Activated T-helper 1 cell treated with Interleukin-2 at 50 U/mL for 16 hours (primary cell): ENCODE results near the gene ACSL4.
"Not testable (repeated sequence)": the region's sequence is repeated elsewhere in the genome, so short reads cannot be mapped to it uniquely, and the experiment has no call there.

Experiments
- DNase-seq: peaks from one replicate; pipeline ENCODE4 v3.0.0-alpha.2; 2020; ENCODE audit warnings: low read depth

The ACSL4 gene

DNA sequence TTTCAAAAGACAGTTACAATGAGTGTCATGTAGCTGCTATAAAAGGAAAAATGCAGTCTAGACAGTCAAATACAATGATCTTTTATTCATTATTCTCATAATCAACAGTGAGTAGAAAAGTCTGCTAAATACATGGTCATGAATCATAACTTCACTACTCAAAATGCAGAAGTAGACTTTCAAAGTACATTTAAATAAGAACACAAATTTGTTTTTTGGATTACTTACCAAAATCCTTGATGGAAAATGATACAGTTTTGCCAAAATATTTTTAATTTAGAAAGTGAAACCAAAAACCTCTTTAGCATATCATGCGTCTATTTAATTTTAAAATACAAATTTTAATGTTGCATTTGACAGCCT, 4.9 kb downstream of the ACSL4 start:
- no peak for DNase-seq

DNA sequence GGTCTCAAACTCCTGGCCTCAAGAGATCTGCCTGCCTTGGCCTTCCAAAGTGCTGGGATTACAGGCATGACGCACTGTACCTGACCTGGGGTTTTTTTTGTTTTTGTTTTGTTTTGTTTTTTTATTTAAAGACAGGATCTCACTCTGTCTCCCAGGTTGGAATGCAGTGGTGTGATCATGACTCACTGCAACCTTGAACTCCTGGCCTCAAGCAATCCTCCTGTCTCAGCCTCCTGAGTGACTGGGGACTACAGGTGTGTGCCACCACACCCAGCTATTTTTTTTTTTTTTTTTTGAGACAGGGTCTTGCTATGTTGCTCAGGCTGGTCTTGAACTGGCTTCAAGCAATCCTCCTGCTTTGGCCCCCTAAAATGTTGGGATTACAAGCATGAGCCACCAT, 8.1 kb downstream of the ACSL4 start:
- not testable (repeated sequence) for DNase-seq

DNA sequence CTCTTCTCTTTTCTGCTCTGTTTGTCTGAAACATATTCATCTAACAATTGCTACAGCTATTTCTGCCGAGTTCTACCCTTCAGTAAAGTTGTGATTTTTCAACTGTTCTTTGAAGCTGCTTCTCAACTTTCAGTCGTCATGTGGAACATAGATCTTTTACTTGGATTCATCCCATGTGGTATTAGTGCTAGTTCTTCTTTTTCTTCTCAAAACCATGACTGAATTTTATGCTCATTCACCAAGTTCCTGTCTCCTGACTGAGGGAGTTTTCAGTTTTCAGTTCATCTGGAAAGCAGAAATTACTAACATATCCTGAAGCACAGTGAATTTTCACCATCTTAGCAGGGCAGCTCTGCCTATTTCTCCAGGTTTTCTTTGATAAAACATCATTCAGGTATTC, 12.1 kb downstream of the ACSL4 start:
- no peak for DNase-seq

DNA sequence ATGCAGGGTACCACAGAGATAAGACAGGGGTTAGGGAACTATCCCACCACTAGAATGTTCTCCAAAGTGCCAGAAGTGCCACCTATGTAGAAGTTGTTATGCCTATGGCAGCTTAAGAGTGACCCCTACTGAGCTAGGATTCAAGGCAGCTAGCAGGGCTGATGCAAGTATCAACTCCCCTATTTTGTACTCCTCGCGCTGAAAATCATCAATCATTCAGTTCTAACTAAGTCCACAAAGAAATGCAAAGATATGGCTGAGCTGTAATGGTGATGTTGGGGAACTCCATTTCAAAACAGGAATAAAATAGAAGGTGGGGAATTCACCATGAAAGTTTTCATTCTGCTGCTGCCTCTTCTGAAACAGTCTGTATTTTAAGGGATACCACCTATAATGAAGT, 13.8 kb downstream of the ACSL4 start:
- no peak for DNase-seq

DNA sequence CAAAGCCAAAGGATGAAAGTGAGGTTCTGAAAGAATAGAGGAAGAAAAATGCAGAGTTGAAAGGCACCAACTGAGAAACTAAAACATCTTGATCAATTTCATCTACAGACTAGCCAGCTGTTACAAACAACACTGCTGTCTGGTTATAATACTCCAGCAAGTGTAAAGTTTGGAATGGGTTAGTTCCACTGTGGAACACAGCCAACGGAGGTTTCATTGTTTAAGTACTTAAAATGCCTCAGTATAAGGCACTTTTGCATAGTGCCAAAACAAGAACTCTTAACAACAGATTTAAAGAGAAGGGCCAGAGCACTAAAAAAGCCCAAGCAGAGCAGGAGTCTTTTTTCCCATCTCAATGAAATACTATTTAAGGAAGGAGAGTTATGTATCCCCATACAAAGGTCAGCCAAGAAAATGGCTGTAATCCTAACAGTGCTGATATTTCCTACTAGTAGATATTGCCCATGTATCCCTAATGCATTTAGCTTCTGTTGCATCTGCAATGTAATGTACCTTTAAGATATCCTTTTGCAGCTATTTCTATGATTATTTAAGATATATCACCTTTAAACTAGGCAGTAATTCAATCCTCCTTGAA, 16.5 kb downstream of the ACSL4 start:
- no peak for DNase-seq

DNA sequence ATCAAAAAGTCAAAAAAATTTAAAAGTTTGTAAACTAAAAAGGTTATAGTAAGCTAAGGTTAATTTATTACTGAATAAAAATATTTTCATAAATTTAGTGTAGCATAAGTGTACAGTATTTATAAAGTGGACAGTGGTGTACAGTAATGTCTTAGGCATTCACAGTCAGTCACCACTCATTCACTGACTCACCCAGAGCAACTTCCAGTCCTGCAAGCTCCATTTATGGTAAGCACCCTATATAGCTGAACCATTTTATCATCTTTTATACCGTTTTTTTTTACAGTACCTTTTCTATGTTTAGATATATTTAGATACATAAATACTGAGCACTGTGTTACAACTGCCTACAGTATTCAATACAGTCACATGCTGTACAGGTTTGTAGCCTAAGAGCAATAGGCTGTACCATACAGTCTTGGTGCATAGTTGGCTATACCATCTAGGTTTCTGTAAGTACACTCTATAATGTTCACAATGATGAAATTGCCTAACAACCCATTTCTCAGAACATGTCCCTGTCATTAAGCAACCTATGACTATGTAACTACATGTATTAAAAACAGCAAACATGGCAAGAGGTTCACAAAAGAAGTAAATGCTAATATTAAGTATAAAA, 18.6 kb downstream of the ACSL4 start:
- DNase-seq, result no peak

DNA sequence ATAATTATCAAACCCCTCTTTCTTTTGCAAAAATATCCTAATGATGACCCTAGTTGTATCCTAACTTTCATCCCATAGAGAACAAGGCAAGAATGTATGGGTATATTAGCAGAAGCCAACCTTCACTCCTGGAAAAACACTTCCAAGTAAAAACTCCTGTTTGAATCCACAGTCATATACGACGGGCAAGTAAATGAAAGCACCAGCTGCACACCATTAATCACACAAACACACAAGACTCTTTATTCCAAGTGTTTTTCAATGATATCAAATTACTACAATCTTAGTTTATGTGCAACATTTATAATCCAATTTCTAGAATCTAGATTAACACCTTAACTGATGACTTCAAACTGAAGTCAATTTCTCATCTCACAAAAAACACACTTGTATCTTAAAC, 22.9 kb downstream of the ACSL4 start:
- DNase-seq, result no peak

DNA sequence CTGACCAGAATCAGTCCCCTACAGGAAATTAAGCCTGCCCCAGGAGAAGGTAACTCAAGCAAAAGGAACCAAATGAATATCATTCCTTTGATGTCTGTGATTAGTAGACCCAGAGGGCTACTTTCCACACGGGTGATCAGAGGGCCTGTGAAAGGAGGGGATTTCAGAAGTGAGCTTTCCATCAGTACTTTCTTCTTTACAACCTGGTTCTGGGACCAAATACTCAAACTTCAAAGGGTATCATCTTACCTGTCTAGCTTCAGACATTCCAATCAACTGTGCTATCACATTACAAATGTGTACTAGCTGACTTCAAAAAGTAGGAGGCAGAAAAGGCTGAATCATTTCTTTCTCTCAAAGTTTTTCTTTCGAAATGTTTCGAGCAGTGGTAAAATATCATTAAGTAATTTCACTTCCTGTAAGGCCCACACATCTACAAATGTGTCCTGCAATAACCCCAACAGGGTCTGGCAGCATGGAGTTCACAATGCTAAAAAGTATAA, 23.9 kb downstream of the ACSL4 start:
- DNase-seq, result no peak

DNA sequence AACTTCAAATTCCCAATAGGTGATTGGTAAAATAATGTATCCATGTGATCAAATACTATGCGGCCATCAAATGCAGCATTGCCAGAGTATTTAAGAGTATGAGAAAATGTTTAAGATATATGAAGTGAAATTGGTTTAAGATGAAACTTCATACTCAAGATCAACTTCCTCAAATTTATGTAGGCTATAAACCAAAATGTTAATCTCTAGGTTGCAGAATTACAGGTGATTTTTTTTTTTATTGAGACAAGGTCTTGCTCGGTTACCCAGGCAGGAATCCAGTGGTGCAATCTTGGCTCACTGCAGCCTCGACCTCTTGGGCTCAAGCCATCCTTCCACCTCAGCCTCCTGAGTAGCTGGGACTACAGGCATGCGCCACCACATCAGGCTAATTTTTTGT, 25.3 kb downstream of the ACSL4 start:
- no peak for DNase-seq

DNA sequence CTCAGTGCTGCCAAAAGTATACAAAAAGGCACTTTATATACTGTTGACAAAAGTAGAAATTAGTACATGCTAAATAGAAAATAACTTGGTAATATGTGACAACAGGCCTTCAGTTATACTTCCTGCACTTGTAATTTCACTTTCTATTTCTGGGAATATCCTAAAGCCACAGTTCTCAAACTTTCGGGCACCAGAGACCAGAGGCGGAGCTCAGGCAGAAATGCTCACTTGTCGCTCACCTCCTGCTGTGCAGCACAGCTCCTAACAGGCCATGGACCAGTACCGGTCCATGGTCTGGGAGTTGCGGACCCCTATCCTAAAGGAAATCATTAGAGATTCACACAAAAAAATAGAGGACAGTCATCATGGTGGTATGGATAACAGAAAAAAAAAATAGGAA, 25.7 kb downstream of the ACSL4 start:
- no peak for DNase-seq

DNA sequence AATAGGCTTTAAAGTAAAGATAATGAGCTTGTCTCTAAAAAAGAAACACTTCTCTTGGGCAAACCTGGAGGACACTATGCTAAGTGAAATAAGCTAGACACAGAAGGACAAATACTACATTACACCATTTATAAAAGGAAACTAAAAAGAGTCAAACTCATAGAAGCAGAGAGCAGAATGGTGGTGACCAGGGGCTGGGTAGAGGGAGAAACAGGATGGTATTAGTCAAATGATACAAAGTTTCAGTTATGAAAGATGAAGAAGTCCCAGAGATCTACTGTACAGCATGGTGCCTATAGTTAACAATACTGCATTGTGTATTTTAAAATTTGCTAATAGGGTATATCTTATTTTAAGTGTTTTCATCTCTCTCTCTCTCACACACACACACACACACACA, 28.5 kb downstream of the ACSL4 start:
- DNase-seq, result no peak

DNA sequence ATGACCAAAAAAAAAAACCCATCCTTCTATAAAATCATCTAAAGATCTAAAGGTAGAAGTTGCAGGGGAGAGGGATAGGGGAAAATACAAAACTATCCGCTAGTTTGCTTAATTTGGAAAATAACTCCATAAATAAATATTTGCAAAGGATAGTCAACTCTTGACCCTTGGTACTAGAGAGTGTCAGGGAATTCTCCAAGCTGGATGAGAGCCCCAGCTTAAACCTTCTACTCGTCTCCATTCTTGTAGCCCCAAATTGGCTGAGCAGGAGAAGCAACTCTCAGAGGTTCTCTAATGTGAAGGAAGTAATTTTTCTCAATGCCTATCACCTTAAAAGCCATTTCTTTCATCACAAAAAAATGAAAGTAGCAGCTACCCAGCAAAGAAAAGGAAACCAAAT, 35.2 kb downstream of the ACSL4 start:
- no peak for DNase-seq

DNA sequence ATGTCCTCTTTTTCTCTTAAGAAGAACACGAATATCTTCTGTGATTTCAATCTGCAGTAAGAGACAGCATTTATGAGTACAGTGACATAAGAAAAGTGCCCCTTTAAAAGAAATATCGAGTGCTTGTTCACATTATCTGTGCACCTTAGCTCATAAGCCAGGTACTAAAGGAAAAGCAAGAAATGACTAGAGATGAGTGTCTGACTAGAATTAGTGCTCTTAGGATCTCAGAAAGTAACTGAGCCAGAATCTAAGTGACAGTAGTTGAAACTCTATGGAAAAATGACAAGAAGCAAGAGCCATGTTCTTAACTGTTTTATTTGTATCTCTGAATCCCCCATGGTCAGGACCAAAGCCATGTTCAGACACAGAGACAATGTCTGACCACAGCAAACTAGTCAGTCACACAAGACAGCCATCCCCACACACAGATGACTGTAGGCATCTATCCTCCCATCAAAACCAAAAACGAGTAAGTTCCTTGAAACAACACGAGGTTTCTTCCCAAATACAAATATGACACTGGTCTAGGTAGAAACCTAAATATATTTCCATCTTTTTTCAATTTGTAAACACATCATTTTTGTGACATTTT, 36.8 kb downstream of the ACSL4 start:
- no peak for DNase-seq

DNA sequence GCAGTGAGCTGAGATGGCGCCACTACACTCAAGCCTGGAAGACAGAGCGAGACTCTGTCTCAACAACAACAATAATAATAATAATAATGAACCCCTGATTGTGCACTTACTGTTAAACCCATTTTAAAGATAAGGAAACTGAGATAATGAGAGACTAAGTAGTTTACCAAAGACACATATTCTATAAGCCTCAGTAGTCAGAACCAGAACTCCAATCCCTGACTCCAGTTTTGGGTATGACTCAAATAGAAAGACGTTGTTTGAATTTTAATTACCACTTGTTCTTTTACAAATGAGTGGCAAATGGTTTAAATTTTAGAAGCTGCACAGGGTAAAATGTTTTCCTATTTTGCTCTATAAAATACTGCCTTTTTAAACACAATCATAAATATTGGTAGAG, 37.4 kb downstream of the ACSL4 start:
- no peak for DNase-seq

DNA sequence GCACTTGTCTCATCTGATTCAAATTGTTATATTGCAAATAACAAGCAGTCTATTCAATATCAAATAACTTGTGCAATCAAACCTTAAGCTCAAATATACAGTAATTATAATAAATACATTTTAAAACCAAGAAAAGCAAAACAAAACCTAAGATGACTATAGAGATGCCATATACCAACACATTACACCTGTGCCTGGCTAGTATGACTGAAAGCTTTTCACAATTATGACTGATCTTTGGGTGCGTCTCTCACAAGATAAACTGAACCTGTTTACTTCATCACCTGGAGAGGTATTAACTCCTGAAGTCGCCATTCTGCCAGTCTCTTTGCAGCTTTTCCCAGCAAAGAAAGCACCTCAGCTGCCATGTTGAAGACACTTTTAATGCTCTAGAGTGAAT, 41.3 kb downstream of the ACSL4 start:
- DNase-seq, result no peak

DNA sequence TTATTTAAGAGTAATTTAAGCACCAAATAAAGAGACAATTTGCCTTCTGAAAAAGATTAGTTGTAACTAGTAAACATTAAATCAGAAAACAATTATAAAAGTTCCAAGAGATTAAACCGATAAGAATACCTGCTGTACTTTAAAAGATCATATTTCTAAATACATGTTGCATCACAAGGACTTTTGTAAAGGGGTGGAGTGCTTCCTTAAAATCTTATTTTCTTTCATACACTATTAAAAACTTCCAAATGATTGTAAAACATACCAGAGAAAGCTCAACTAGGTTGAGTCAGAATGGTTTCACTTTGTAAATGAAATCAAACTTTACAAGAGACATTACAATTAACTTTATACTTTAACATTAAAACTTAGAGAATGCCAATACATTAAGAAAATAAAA, 41.8 kb downstream of the ACSL4 start:
- DNase-seq, result no peak

DNA sequence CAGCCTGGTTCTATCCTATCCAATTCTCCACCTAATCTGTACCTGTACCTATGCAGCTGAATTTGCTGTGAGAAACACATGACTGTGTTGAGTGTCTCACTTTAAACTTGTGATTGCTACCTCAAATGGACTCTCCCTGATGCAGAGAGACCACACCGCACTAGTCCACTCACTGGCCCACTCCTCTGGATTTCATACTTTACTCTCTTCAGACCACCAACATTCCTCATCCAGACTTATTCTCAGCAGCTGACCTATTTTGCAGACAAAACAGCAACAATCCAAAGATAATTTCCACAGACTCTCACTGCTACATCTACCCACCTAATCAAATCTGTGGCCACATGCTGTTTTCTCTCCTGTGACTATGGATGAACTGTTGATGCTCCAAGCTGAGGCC, 45.2 kb downstream of the ACSL4 start:
- no peak for DNase-seq

DNA sequence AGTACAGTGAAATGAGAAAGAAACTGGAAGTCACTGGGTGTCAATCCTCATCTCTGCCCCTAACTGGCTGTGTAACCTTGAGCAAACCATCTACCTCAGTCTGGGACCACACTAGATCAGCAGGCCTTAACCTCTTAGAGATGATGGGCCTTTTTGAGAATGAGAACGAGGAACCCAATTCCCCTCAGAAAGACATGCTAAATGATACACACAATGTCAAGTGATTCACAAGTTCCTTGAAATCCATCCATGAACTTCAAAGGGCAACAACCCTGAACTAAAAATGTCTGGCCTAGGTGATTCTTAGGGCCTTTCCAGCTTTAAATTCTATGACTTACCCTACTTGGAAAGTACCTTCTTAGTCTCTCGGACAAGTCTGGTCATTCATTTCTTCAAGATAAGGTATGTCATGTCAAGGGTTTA, 47.4 kb downstream of the ACSL4 start:
- DNase-seq, result no peak

DNA sequence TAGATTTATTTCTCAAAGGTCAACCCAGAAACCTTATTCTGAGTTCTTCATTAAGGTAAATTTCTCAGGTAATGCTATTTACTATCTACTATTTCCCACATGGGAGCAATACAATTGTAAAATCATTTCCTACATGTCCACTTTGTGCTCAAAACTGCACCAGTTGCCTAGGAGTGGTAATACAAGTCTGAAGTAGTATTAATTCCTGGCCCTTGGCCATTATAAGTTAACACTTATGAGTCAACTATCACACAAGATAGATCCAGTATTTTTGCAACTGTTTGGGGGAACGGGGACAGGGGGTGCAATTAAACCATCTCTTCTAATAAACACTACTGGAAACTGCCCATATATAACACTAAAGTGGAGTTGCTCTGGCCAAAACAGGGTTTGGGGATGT, 48.9 kb downstream of the ACSL4 start:
- DNase-seq, result no peak

DNA sequence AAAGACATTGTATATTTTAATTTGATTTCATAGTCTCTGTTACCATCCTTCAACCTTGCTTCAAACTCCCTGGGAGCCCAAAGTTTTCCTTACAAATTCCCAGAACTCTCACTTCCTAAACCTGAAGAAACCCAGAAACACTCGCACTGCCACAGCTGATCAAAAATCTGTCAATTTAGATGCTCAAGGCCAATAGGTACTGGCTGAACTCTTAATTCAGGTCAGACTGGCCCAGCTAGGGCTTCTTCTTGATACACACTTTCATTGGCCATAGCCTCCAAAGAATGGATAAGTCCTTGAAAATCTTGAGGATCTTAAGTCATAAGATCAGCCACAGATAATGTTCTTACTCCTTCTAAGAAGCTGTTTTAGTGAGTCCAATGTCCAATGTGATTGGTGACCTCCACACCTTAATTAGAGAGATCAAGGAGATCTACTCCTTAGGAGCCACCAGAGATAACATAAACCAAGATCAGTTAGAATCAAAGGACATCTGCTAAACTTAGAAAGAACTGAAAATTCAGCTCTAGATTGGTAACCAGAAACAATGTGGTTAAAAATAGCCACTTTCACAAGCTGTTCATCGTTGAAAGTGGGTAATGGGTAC, 51.5 kb downstream of the ACSL4 start:
- DNase-seq, result no peak

DNA sequence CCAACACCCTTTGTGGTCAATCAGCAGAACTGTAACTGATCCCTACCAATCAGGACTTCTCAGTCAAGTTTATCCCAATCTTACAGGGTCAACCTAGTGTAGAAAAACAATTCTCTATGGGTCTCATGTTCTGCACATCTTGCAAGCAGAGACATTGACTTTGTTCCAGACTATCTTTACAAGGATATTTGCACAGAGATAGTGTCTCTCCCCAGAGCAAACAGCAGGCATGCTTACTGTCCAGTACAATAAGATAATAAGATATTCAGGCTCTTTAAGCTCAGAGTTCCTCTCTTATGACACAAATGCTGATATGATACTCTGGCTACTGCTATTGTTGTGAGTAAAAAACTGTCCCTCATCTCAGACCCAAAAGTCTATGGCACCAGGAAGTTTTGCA, 53.2 kb downstream of the ACSL4 start:
- no peak for DNase-seq

DNA sequence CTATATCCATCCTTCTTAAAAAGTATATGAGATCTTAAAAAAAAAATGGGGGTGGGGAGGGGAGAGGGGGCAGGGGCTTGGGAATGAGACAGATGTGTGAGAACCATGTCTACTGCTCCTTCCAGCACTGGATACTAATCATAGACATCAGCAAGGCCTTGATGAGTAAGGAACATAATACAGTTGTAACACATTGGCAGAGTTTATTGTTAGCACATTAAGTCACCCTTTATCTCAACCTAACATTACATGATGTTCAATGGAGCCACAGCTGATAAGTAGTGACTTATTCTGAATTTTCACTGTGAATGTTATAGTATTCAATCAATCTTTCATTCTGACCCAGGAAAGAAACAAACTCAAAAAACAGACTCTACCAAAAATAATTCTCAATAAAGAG, 60.8 kb downstream of the ACSL4 start:
- DNase-seq, result no peak

DNA sequence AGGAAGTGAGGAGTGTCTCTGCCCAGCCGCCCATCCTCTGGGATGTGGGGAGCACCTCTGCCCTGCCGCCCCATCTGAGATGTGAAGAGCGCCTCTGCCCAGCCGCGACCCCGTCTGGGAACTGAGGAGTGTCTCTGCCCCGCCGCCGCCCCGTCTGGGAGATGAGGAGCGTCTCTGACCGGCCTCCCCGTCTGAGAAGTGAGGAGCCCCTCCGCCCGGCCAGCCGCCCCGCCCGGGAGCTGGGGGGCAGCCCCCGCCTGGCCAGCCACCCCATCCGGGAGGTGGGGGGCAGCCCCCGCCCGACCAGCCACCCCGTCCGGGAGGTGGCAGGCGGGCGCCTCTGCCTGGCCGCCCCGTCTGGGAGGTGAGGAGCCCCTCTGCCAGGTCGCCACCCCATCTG, 61.9 kb downstream of the ACSL4 start:
- DNase-seq, result not testable (repeated sequence)

DNA sequence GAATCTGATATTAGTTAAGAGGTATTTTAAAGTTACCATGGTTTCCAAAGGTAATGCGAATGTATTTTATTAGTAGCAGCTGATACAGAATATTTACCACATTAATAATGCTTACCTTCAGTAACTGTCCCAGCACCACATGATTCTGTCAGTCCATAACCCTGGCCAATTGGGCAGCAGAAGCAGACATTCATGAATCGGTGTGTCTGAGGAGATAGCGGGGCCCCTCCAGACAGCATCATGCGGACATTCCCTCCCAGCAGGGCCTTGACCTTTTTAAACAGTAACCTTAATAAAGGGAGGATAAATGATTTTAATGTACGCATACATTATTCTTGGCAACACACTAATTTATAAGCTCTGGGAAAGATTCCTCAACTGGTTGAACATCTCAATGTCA, 65.1 kb downstream of the ACSL4 start:
- DNase-seq, result no peak
